A549 treated with Hydrocortisone at 1 μM for 4 hours (cell line): ENCODE results near the gene KIAA1217. TPM values are rescaled to one million over a fixed set of nuclear protein-coding genes. Genes with fewer than 3 reads are reported as not detected.

Experiments
- total RNA-seq: library from RNA; stranded (reverse); fragments of 200-300 nt; extraction: Qiagen RNA extraction; gene quantifications from 5 replicates; pipeline ENCODE4 v1.2.3, GENCODE V29; 2022

Gene KIAA1217, protein sequence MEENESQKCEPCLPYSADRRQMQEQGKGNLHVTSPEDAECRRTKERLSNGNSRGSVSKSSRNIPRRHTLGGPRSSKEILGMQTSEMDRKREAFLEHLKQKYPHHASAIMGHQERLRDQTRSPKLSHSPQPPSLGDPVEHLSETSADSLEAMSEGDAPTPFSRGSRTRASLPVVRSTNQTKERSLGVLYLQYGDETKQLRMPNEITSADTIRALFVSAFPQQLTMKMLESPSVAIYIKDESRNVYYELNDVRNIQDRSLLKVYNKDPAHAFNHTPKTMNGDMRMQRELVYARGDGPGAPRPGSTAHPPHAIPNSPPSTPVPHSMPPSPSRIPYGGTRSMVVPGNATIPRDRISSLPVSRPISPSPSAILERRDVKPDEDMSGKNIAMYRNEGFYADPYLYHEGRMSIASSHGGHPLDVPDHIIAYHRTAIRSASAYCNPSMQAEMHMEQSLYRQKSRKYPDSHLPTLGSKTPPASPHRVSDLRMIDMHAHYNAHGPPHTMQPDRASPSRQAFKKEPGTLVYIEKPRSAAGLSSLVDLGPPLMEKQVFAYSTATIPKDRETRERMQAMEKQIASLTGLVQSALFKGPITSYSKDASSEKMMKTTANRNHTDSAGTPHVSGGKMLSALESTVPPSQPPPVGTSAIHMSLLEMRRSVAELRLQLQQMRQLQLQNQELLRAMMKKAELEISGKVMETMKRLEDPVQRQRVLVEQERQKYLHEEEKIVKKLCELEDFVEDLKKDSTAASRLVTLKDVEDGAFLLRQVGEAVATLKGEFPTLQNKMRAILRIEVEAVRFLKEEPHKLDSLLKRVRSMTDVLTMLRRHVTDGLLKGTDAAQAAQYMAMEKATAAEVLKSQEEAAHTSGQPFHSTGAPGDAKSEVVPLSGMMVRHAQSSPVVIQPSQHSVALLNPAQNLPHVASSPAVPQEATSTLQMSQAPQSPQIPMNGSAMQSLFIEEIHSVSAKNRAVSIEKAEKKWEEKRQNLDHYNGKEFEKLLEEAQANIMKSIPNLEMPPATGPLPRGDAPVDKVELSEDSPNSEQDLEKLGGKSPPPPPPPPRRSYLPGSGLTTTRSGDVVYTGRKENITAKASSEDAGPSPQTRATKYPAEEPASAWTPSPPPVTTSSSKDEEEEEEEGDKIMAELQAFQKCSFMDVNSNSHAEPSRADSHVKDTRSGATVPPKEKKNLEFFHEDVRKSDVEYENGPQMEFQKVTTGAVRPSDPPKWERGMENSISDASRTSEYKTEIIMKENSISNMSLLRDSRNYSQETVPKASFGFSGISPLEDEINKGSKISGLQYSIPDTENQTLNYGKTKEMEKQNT (N-terminal part only)
- total RNA-seq = 1.1 to 1.7 TPM (median 1.4 TPM) in 5 replicates

DNA sequence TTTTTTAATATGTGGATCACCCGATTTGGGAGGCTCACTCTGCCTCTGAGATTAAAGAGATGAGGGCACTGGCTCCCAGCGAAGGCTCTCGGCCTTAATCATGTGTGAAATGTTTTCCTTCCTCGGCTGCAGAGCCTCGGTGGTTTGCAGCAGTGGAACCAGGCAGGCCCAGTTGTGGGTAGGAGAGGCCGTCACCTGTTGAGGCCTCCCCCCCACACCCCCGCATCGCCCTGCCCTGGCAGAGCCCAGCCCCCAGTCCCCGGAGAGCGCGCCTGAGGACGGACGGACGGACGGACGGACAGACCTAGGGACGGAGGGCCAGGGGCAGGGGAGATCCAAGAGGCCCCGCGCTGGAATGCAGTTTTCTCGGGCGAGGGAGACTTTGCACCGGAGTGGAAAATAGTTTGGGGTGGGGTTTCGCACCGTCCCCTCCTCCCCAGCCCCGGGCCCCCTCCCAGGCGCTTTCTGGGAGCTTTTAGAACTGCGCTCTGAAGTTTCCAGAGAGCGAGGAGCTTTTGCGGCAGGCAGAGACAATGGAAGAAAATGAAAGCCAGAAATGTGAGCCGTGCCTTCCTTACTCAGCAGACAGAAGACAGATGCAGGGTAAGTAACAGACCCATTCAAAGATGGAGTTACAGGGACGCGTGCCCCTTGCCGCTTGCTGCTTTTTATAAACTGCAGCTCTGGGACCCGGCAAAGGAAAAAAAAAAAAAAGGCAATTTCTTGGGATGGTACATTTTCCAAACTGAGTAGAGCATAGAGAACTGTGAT is at the start of gene KIAA1217:
KIAA1217 (plus strand) TSS at position 478 of the 771 bp plus-strand sequence; CDS start at position 534, 56 bp downstream.

